ENCODE measurements around the gene PIGN.

- no peak for TF ChIP-seq REST (IDR thresholded peaks at IDR 0.05; ENCODE audit: insufficient read depth in 1 of 2, low read depth in 2 of 2, low read length in 1 of 2)
- no peak for TF ChIP-seq CTCF (IDR thresholded peaks at IDR 0.05)
Measured at GRCh38 chr18:62152844-62153243, 34.0 kb downstream of the PIGN start.
